Measurements from ENCODE around the gene MED13L. TPM values are rescaled to one million over a fixed set of nuclear protein-coding genes. Genes with fewer than 3 reads are reported as not detected.
"Not testable (repeated sequence)": the region's sequence is repeated elsewhere in the genome, so short reads cannot be mapped to it uniquely, and the experiment has no call there.

MED13L gene
- total RNA-seq, 2 donors from 2014 or later, result 88.9 to 140 TPM

DNA sequence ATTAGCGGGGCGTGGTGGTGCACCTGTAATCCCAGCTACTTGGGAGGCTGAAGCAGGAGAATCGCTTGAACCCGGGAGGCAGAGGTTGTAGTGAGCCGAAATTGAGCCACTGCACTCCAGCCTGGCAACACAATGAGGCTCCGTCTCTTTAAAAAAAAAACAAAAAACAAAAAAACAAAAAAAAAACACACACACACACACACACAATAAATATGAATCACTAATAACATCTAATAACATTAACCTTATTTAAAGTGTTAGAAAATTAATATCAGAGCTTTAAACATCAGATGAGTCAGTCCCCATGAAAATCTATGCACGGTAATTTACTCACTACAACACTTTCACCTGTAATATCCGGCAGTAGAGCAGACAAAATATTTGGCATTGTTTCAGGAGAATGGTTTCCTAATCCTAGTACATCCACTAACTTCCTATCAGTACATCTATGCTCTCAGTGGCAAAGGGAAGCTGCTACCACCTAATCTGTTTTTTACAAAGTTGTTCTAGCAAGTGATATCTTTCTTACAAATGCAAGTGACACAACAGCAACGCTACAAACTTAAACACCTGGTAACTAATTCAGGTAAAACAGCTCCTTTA lies 36.2 kb downstream of the MED13L start:
- peaks cover 3% of the 10 kb centered on the region for H3K4me1 ChIP-seq (replicated peaks)

DNA sequence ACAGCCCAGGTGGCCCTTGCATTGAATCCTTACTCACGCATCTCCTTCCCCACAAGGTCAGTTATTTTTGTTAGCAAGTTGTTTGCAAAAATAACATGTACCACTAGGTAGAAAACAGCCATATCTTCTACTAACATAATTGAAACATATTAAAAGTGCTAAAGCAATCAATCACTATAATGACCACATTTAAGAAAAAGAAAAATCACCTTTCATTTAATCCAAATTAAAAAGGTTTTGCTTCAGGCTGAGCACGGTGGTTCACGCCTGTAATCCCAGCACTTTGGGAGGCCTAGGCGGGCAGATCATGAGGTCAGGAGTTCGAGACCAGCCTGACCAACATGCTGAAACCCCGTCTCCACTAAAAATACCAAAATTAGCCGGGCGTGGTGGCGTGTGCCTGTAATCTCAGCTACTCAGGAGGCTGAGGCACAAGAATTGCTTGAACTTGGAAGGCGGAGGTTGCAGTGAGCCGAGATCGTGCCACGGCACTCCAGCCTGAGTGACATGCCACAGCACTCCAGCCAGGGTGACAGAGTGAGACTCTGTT lies 38.8 kb downstream of the MED13L start:
- H3K9me3 ChIP-seq; H3K27me3 ChIP-seq (replicated peaks; ENCODE audit: insufficient read depth); H3K36me3 ChIP-seq; H3K27ac ChIP-seq; H3K4me1 ChIP-seq (replicated peaks); H3K4me3 ChIP-seq; DNase-seq (ENCODE audit: low spot score): not testable (repeated sequence)
- 94% methylated on average over 13 of the region's 13 CpGs for WGBS
- intact Hi-C loops (cut with DNase I), result loop anchor here (5.0 kb wide), 1 partner anchor 241 kb away; no protein-coding TSS in a partner anchor

More for the DNA sequence above, 36.2 kb downstream of the MED13L start:
- H3K9me3 ChIP-seq, result no peaks in the 10 kb centered on the region
- intact Hi-C loops (cut with DNase I), result no loop called here
- WGBS, result 81% methylated on average over 9 of the region's 9 CpGs
- TF ChIP-seq POLR2A (IDR thresholded peaks at IDR 0.05) (no peak), POLR2AphosphoS5 (IDR thresholded peaks at IDR 0.05) (no peak)
- TF ChIP-seq, protein P1, sequence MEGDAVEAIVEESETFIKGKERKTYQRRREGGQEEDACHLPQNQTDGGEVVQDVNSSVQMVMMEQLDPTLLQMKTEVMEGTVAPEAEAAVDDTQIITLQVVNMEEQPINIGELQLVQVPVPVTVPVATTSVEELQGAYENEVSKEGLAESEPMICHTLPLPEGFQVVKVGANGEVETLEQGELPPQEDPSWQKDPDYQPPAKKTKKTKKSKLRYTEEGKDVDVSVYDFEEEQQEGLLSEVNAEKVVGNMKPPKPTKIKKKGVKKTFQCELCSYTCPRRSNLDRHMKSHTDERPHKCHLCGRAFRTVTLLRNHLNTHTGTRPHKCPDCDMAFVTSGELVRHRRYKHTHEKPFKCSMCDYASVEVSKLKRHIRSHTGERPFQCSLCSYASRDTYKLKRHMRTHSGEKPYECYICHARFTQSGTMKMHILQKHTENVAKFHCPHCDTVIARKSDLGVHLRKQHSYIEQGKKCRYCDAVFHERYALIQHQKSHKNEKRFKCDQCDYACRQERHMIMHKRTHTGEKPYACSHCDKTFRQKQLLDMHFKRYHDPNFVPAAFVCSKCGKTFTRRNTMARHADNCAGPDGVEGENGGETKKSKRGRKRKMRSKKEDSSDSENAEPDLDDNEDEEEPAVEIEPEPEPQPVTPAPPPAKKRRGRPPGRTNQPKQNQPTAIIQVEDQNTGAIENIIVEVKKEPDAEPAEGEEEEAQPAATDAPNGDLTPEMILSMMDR (IDR thresholded peaks at IDR 0.05), result no peak
- H3K4me3 ChIP-seq, result no peak overlapping the region
- no peaks in the 10 kb centered on the region for H3K36me3 ChIP-seq
- no peak overlapping the region for H3K27ac ChIP-seq
- H3K27me3 ChIP-seq (replicated peaks; ENCODE audit: insufficient read depth), result no peaks in the 10 kb centered on the region
- no peak for DNase-seq (ENCODE audit: low spot score)

DNA sequence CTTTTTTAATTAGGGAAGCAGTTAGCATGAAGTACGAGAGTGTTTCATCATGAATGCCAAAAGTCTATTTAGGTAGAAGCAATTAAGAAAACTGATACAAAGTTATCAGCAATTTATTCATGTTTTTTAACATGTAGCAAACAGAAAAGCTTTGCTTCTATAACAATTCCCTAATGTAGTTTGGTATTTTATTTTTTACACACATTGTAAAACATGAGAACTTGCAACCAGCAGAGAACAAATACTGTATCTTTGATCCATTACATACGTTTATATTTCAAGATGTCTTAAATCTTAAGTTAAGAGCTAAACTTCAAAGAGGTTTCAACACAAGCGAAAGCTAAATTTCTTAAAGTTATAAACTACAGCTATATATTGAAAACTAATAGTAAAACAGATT lies 39.3 kb downstream of the MED13L start:
- no peaks in the 10 kb centered on the region for H3K36me3 ChIP-seq
- WGBS, result 49% methylated on average over 3 of the region's 3 CpGs
- DNase-seq (ENCODE audit: low spot score), result no peak
- H3K9me3 ChIP-seq, result no peaks in the 10 kb centered on the region
- no peaks in the 10 kb centered on the region for H3K27me3 ChIP-seq (replicated peaks; ENCODE audit: insufficient read depth)
- no peak overlapping the region for H3K4me3 ChIP-seq
- intact Hi-C loops (cut with DNase I), result loop anchor here (5.0 kb wide), 1 partner anchor 241 kb away; no protein-coding TSS in a partner anchor
- no peak for TF ChIP-seq POLR2AphosphoS5 (IDR thresholded peaks at IDR 0.05)
- TF ChIP-seq POLR2A (IDR thresholded peaks at IDR 0.05), result no peak
- TF ChIP-seq, protein P1 (IDR thresholded peaks at IDR 0.05), result no peak
- H3K27ac ChIP-seq, result no peak overlapping the region
- H3K4me1 ChIP-seq (replicated peaks), result no peaks in the 10 kb centered on the region

DNA sequence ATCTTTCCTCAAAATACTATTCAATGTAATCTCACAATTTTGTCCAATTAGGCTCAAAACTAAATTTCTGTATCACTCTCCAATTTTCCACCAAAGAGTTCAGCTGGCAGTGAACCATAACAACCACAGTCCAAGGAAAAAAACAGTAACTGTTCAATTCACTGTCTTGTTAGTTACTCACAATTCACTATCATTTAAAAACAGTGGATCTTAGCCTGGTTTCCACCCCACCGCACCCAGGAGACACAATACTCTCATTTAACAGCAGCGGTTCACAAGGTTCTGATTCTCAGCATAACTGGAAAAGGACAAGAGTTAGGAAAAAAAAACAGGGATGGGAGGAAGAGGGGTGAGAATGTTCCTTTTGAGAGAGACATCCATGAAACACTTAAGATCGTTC lies 40.5 kb downstream of the MED13L start:
- Histone ChIP-seq H3K27me3 (replicated peaks; ENCODE audit: insufficient read depth) (no peaks in the 10 kb centered on the region), H3K4me1 (replicated peaks) (no peaks in the 10 kb centered on the region), H3K4me3 (no peak overlapping the region), H3K9me3 (no peaks in the 10 kb centered on the region), H3K27ac (no peak overlapping the region), H3K36me3 (no peaks in the 10 kb centered on the region)
- 68% methylated on average over 3 of the region's 3 CpGs for WGBS
- intact Hi-C loops (cut with DNase I), result loop anchor here (1.0 to 5.0 kb wide), 2 partner anchors 222 to 240 kb away; no protein-coding TSS in a partner anchor
- DNase-seq (ENCODE audit: low spot score), result no peak
- TF ChIP-seq, protein P1 (IDR thresholded peaks at IDR 0.05), result no peak
- no peak for TF ChIP-seq POLR2AphosphoS5 (IDR thresholded peaks at IDR 0.05)
- TF ChIP-seq POLR2A (IDR thresholded peaks at IDR 0.05), result no peak

DNA sequence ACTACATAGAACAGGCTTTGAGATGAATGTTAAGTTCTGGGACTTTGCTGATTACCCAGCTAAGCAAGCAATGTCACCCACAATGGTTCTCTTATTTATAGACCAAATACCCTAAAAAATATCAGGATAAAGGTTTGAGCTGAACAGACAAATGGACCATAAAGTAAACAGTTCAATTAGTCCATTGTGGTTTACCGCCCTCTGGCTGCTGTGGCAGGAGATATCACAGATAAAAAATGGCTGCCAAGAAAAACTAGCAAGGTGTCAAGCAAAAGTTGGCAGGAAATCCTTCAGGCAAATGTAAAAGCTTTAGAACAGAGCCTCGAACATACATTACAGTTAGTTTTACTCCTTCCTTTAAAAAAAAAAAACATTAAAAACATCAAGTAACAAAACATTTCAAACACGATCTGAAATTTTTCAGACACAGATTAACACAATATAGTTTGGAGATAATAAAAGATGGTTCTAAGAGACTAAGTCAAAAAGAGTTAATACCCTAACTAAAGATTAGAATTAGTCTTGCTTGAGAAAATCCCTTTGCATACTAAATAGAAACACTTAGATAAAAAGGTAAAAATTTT lies 41.3 kb downstream of the MED13L start:
- Histone ChIP-seq H3K27me3 (replicated peaks; ENCODE audit: insufficient read depth) (no peaks in the 10 kb centered on the region), H3K36me3 (no peaks in the 10 kb centered on the region), H3K4me1 (replicated peaks) (no peaks in the 10 kb centered on the region), H3K4me3 (no peak overlapping the region), H3K27ac (no peak overlapping the region), H3K9me3 (no peaks in the 10 kb centered on the region)
- 6% methylated on average over 3 of the region's 3 CpGs for WGBS
- peak; percentile 59 for DNase-seq (ENCODE audit: low spot score)
- intact Hi-C loops (cut with DNase I), result loop anchor here (1.0 to 5.0 kb wide), 2 partner anchors 221 to 239 kb away; no protein-coding TSS in a partner anchor
- peak; percentile 75 for TF ChIP-seq POLR2AphosphoS5 (IDR thresholded peaks at IDR 0.05)
- TF ChIP-seq, protein P1 (IDR thresholded peaks at IDR 0.05), result peak; percentile 29 to 88 (median 79)
- no peak for TF ChIP-seq POLR2A (IDR thresholded peaks at IDR 0.05)

DNA sequence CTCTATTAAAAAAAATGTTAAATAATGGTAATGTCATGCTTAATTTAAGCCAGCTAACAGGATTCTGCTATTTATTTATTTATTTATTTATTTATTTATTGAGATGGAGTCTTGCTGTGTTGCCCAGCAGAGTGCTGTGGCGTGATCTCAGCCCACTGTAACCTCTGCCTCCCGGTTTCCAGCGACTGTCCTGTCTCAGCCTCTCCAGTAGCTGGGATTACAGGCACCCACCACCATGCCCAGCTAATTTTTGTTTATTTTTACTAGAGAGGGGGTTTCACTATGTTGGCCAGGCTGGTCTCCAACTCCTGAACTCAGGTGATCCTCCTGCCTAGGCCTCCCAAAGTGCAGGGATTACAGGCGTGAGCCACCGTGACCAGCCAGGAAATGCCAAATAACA lies 43.3 kb downstream of the MED13L start:
- H3K36me3 ChIP-seq; H3K4me1 ChIP-seq (replicated peaks); H3K27me3 ChIP-seq (replicated peaks; ENCODE audit: insufficient read depth); DNase-seq (ENCODE audit: low spot score); intact Hi-C loops (cut with DNase I); H3K4me3 ChIP-seq; H3K27ac ChIP-seq; H3K9me3 ChIP-seq: not testable (repeated sequence)
- WGBS, result 97% methylated on average over 5 of the region's 5 CpGs
